HG02943 (cell line): ENCODE results near the gene CHI3L2.

Source experiments
- ATAC-seq: cut with Tn5 transposase; IDR thresholded peaks from one replicate; pipeline ENCODE4 v1.9.1; 2021; ENCODE audit warnings: mild to moderate bottlenecking, low read depth, moderate library complexity; ENCODE audit not compliant: unreplicated experiment

The CHI3L2 gene, protein sequence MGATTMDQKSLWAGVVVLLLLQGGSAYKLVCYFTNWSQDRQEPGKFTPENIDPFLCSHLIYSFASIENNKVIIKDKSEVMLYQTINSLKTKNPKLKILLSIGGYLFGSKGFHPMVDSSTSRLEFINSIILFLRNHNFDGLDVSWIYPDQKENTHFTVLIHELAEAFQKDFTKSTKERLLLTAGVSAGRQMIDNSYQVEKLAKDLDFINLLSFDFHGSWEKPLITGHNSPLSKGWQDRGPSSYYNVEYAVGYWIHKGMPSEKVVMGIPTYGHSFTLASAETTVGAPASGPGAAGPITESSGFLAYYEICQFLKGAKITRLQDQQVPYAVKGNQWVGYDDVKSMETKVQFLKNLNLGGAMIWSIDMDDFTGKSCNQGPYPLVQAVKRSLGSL

DNA sequence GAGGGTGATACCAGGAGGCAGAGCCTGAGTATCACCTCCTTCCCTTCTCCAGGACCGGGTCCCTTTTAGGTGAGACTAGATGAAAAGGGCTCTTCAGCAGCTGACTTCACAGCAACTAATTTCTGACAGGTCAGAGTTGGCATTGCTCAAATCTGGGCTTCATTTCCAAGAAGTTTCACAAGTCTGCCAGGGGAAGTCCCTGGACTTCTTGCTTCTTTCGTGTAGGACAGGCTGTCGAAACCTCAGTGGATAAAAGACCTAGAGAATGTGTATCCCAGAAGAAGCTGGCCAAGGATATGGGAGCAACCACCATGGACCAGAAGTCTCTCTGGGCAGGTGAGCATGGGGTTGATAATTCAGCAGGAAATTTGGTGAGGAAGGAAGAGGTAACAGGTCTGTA lies at the start of gene CHI3L2:
Gene CHI3L2 (plus strand): TSS at position 280 of the 400 bp plus-strand sequence. CDS start 17 bp downstream, at position 297.
- no peak for ATAC-seq

- ATAC-seq, result no peak
These were observed 47.5 kb upstream of the CHI3L2 start for GRCh38 chr1:111179968-111180533.

DNA sequence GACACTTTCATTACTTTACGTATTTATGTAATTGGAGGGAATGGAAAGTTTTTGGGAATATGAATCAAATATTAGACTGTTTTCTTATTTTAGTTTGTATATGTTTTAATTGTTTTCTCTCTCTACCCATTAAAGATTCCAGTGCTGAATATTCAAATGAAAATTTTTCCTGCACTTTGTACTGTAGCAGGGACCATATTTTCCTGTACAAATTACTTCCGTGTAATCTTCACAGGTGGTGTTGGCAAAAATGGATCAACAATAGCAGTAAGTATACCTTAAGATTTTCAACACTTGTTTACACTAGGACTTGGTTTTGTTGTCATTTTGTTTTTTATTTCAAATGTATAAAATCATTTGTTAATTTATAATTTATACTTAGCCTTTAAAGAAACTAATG lies 45.5 kb upstream of the CHI3L2 start:
- ATAC-seq, result no peak

DNA sequence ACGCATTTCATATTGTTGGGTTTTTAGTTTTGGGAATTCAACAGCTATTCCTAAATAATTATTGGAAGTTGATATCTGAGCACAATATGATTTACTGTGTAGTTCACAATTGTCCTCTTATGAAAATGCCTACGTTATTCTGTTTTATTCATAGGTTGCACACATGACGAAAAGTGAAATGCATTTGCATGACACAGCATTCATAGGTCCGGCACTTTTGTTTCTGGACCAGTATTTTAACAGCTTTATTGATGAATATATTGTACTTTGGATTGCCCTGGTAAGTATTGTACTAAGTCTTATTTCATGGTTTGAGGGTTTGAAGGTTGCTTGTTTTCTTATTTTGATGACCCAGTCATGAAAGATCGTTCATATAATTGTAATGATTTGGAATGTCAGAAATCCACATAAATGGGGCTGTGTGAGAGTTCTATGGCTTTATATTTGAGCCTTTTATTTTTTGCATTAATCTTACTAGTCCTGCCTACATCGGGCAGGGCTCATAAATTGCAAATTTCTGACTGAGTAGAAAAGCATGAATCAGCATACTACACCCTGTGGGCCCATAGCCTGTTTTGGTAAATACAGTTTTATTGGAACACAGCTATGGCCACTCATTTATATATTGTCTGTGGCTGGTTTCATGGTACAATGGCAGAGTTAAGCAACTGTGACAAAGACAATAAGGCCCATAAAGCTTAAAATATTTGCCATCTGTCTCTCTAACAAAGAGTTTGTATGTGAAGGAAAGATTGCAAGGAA lies 44.0 kb upstream of the CHI3L2 start:
- no peak for ATAC-seq

- ATAC-seq, result no peak
These were observed 42.9 kb upstream of the CHI3L2 start for GRCh38 chr1:111184663-111185062.

GRCh38 chr1:111190931-111191451 lies 36.5 kb upstream of the CHI3L2 start:
- no peak for ATAC-seq

- no peak for ATAC-seq
These were observed 36.0 kb upstream of the CHI3L2 start for GRCh38 chr1:111191496-111191895.

DNA sequence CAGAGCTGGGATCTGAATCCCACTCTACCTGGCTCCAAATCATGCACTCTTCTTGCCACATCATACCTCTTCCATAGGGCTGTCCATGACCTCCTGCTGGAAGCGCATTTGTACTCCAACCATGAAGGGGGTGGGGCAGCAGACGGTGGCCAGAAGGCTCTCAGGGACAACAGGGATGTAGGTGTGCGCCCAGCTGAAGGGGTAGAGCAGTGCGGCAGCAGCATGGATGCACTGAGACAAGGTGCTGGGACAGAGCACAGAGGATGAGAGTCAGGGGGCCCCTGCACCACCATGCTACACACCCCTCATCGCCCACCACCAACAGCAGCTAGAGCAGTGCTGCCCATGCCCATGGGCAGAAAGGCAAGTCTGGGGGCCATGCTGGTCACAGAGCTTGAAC lies 35.4 kb upstream of the CHI3L2 start:
- ATAC-seq, result no peak

- ATAC-seq, result no peak
These were observed 34.6 kb upstream of the CHI3L2 start for GRCh38 chr1:111192658-111193519.

DNA sequence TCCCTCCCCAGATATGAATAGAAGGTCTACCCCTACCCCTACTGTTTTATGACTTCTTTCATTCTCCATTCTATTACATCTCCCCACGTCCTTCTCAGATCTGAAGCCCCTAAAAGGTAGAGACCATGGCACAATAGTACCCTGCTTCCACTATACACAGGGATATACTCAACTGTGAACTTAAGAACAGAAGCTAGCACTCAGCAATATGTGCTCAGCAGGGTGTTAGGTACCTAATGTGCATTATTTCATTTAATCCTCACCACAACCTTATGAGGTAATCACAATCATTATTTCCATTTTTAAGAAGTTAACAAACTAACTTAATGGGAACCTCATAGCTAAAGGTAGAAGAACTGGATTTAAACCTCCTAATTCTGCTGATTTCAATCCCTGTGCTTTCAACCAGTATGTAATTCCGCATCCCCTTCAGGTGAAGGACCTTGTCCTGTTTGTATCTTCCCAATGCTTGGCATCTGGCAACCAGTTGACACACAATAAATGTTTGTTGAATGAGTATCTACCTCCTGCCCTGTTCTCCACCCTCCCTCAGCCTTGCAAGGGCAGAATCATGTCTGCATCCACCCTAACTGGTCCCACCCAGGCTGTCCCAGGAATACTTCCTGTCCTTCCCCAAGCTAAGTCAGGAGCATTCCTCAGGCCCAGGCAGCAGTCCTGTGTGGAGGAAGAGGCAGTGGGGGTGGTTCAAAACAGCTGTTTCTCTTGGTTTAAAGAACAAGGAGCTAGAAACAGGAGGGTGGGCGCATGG lies 33.6 kb upstream of the CHI3L2 start:
- ATAC-seq, result no peak

DNA sequence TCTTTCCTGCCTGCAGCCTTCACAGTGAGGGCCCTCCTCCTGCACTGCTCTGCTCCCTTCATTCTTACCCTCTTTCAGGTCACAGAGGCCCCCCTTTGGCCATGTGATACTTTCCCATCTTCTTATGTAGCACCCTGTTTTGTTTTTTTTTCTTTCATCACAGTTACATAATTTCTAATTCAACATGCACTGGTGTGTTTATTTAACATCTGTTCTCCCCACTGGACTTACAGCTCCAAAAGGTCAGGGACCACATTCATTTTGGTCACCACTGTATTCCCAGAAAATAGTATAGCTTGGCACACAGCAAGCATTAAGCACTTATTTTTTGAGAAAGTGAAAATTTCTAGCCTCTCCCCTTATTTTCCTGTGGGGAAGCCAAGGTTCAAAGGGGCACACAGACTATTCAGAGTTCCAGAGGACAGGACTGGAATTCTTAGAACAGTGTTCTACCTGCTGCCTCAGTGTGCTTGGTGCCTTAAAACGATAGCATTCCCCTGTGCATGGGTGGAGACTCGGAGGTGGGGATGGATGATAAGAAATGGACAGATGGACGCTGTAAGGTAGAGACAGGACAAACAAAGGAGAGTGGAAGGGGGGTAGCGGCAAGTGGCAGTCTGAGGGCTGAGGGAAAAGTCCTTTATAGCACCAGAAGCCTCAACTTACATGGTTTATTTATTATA lies 32.4 kb upstream of the CHI3L2 start:
- no peak for ATAC-seq

- no peak for ATAC-seq
These were observed 31.3 kb upstream of the CHI3L2 start for GRCh38 chr1:111196213-111196612.

DNA sequence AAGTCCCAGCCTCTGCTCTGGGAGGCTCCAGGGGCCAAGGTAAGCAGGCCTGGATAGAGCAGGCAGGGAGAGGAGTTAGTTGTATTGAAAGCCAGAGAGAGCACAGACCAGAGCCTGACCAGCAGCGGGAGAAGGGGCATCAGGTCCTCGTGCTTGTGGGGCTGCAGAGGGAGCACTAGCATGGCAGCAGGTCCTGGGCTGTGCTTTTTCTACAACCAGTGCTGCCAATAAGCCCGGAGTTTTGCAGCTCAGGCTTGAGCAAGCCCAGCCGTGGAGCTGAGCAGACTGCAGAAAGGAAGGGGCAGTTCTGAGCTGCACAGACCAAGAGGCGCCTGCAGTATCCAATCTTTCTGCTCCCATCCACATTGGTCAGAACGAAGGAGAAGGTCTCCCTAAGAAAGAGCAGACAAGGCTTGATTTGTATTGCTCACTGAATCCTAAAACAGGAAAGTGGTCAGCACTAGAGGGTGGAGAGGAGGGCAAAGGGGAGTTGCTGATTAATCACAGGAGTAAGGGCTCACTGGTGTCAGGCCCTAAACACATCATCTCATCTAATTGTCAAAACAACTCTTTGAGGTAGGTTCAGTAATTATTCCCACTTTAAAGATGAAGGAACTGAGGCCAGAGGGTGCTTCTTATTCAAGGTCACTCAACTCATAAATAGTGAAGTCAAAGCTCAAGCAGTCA lies 29.8 kb upstream of the CHI3L2 start:
- no peak for ATAC-seq

- no peak for ATAC-seq
These were observed 28.7 kb upstream of the CHI3L2 start for GRCh38 chr1:111198836-111199235.

GRCh38 chr1:111199329-111199728 lies 28.2 kb upstream of the CHI3L2 start:
- no peak for ATAC-seq

- no peak for ATAC-seq
These were observed 27.4 kb upstream of the CHI3L2 start, which contains the start of gene DENND2D for GRCh38 chr1:111199881-111200801. TSS of gene DENND2D (minus strand) at chr1:111200646. CDS start at chr1:111200459, 187 bp downstream.

- no peak for ATAC-seq
These were observed 26.7 kb upstream of the CHI3L2 start for GRCh38 chr1:111200802-111201161.
